Adrenal gland (tissue), 12 donors: ENCODE results near the gene MACROD2. TPM values are rescaled to one million over a fixed set of nuclear protein-coding genes. Genes with fewer than 3 reads are reported as not detected.

Experiments used
- DNase-seq, 7 donors: peaks; one replicate each; pipeline ENCODE4 v3.0.0-alpha.2; 2019 to 2020
- H3K27ac ChIP-seq, 5 donors: fragments of 200-600 bp; sonication (generic) in 4 of 5; 1 replicate in 3 of 5; 2 replicates in 2 of 5; pipeline versions ENCODE4 v1.5.1 to v1.8.0; 2016 to 2020; ENCODE audit warnings: mild to moderate bottlenecking in 1 of 5
- H3K27me3 ChIP-seq: fragments of 200-600 bp; 2 replicates; pipeline ENCODE4 v1.8.0; 2021
- H3K36me3 ChIP-seq, 2 donors: fragments of 200-600 bp; replicated peaks in 1 of 2; 1 replicate in 1 of 2; 2 replicates in 1 of 2; pipeline versions ENCODE4 v1.5.1 to v1.8.0; 2018 to 2022
- H3K4me1 ChIP-seq, 2 donors: fragments of 200-600 bp; replicated peaks in 1 of 2; 1 replicate in 1 of 2; 2 replicates in 1 of 2; pipeline versions ENCODE4 v1.5.1 to v1.8.0; 2018 to 2021
- H3K4me3 ChIP-seq, 4 donors: fragments of 200-600 bp; sonication (generic) in 3 of 4; one replicate each; pipeline ENCODE4 v1.5.1; 2016 to 2018
- H3K9me3 ChIP-seq, 3 donors: fragments of 200-600 bp; sonication (generic) in 1 of 3; replicated peaks in 1 of 3; 1 replicate in 2 of 3; 2 replicates in 1 of 3; pipeline versions ENCODE4 v1.5.1 to v1.8.0; 2016 to 2021
- POLR2A ChIP-seq, 2 donors: fragments of 450-650 bp; IDR thresholded peaks; one replicate each; pipeline ENCODE4 v1.6.1; 2017; ENCODE audit warnings: antibody characterized with exemption in 2 of 2, mild to moderate bottlenecking in 2 of 2, moderate library complexity in 1 of 2
- WGBS, 4 donors: extraction: QIAGEN DNeasy Blood & Tissue Kit in 2 of 4; methylation state at CpG; one replicate each; pipeline versions ENCODE4 v1.1.5 to v1.1.7; 2013 to 2017; 5-methylcytosine and 5-hydroxymethylcytosine counted together
- intact Hi-C, 2 donors: fragments of 100-400 bp; cut with DNase I; formaldehyde crosslinking; loops; one replicate each; pipeline versions ENCODE4 v1.14.1 to v1.15.0; 2022 to 2023
- polyA plus RNA-seq, 3 donors: library from polyadenylated mRNA; stranded (reverse); fragments of 200-250 nt in 2 of 3; fragments of 350-450 nt in 1 of 3; fragmentation: Illumina TruSeq in 1 of 3; extraction: RNeasy Lipid Tissue Mini Kit (QIAGEN cat#74804) in 1 of 3; gene quantifications; one replicate each; pipeline ENCODE4 v1.2.3, GENCODE V29; 2013 to 2014
- total RNA-seq, 9 donors: library from RNA; depleted of rRNA in 4 of 9; stranded (reverse); fragments of >200 nt in 4 of 9; fragments of 120-200 nt in 1 of 9; fragmentation: NEBNext Ultra II Directional in 1 of 9; extraction: Animal tissue kit (Norgen Biotek cat#: 25700) in 1 of 9; gene quantifications; one replicate each; pipeline versions ENCODE4 v1.1.0 to v1.2.4, GENCODE V29; 2013 to 2023
- TF ChIP-seq, protein P1 (sequence below), 6 experiments: fragments of 450-650 bp in 4 of 6; fragments of 200-600 bp in 2 of 6; sonication (generic) in 1 of 6; IDR thresholded peaks; 1 replicate in 5 of 6; 2 replicates in 1 of 6; pipeline versions ENCODE4 v1.5.1 to v1.8.0; 2016 to 2021; ENCODE audit warnings: antibody characterized with exemption in 6 of 6, mild to moderate bottlenecking in 2 of 6, moderate library complexity in 1 of 6
- donor health status: healthy with polysubstance abuse.
- donor health status: Bipolar disorder and iron deficiency.
- donor health status: DM: yes; HTN: yes; CAD: no.
- donor health status: DM: no; HTN: no; CAD: no.
- donor health status: DM: no; HTN: no; CAD: no.
- donor health status: DM: yes; HTN: yes; CAD: no.

The MACROD2 gene
- total and polyA plus RNA-seq, 12 donors = 1.1 to 21.2 (median 6.4) TPM

DNA sequence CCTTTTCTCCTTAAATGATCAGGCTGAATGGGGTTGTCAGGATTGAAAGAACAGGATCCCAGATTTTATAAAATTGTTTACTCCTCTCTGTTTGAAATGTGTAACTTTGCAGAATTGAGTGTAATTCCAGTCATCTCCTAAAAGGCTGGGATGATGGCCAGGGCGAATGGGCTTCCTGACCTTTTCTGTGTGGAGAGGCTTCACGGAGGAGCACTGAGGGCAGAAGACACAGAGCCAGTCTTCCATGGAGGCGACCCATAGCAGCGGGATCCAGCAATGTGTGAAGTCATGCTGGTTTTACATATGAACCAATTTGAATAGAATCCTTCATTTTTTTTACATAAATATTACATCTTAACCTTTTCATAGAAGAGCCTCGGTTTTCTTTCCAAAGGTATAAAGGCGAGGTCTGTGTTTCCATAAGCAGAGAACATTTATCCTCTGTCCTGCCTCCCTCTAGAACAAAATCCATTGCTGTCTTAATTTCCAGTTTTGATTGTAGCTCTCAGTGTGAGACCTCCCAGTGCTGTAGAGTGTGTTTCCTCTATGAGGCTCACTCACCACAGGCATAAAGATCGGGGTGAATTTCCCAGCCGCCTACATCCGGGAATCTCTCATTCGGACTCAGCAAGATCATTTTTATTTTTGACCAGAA lies 711.8 kb downstream of the MACROD2 start:
- TF ChIP-seq POLR2A (IDR thresholded peaks at IDR 0.05) = no peak
- TF ChIP-seq, protein P1, sequence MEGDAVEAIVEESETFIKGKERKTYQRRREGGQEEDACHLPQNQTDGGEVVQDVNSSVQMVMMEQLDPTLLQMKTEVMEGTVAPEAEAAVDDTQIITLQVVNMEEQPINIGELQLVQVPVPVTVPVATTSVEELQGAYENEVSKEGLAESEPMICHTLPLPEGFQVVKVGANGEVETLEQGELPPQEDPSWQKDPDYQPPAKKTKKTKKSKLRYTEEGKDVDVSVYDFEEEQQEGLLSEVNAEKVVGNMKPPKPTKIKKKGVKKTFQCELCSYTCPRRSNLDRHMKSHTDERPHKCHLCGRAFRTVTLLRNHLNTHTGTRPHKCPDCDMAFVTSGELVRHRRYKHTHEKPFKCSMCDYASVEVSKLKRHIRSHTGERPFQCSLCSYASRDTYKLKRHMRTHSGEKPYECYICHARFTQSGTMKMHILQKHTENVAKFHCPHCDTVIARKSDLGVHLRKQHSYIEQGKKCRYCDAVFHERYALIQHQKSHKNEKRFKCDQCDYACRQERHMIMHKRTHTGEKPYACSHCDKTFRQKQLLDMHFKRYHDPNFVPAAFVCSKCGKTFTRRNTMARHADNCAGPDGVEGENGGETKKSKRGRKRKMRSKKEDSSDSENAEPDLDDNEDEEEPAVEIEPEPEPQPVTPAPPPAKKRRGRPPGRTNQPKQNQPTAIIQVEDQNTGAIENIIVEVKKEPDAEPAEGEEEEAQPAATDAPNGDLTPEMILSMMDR (IDR thresholded peaks at IDR 0.05) = no peak
- DNase-seq = no peak
- H3K9me3 ChIP-seq = no peaks in the 10 kb centered on the region
- H3K27ac ChIP-seq = no peak overlapping the region
- H3K27me3 ChIP-seq = no peaks in the 10 kb centered on the region
- H3K4me1 ChIP-seq = no peaks in the 10 kb centered on the region
- no peaks in the 10 kb centered on the region for H3K36me3 ChIP-seq
- intact Hi-C loops = no loop called here
- WGBS, 4 donors = 91 to 94% (median 92%) methylated on average over 10 of the region's 10 CpGs
- H3K4me3 ChIP-seq = no peak overlapping the region

DNA sequence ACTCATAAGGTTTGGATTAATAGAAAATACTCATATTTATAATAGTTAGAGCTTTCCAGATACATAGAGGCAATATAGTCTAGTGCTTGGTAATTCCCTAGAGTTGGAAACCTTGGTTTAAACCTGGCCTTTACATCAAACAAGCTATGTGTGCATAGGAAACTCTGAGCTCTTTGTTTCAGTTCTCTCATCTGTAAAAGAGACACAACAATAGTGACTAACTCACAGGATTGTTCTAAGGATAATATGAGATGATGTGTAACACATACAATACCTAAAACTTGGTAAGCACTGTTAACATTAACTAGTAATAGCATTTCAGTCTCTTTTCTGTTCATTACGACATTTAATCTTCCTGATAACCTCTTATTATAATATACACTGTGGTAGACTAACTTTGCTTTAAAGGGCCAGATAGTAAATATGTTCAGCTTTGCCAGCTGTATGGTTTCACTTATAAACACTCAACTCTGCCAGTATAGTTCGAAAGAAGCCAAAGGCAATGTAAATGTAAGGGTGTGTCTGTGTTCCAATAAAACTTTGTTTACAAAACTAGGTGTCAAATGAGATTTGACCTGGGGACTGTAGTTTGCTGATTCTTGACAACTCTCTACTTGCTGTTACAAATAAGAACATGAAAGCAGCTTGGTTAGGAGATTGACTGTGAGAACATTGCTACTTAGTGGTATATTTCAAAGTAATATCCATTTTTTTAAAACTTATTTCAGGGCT lies 712.7 kb downstream of the MACROD2 start:
- intact Hi-C loops = no loop called here
- Histone ChIP-seq H3K4me3 (no peak overlapping the region), H3K36me3 (no peaks in the 10 kb centered on the region), H3K27me3 (no peaks in the 10 kb centered on the region), H3K4me1 (no peaks in the 10 kb centered on the region), H3K9me3 (no peaks in the 10 kb centered on the region), H3K27ac (no peak overlapping the region)
- 75 to 86% (median 83%) methylated on average over 2 of the region's 2 CpGs for WGBS, 4 donors
- no peak for TF ChIP-seq POLR2A (IDR thresholded peaks at IDR 0.05)
- TF ChIP-seq, protein P1 (IDR thresholded peaks at IDR 0.05) = no peak
- DNase-seq = no peak

DNA sequence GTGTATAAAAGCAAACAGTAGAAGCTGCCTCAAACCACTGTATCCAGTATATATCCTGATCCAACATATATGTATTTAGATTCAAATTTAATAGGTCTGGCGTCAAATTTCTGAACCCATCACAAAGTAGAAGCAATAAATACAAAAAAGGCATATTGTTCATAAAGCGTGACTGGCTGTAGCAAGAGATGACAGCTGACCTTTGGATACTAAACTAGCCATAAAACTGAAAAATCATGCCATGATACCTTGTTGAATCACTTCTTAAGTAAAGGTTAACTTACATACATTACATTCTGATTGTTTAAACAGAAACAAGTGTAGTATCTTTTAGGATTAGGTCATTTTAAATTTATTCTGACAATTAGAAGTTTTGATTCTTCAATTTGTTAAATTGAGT lies 714.1 kb downstream of the MACROD2 start:
- 67 to 94% (median 84%) methylated on average over 2 of the region's 2 CpGs for whole genome bisulfite sequencing, 4 donors
- no peak overlapping the region for H3K4me3 ChIP-seq
- H3K27me3 ChIP-seq = no peaks in the 10 kb centered on the region
- no peak for DNase-seq
- H3K4me1 ChIP-seq = no peaks in the 10 kb centered on the region
- no peak overlapping the region for H3K27ac ChIP-seq
- H3K36me3 ChIP-seq = no peaks in the 10 kb centered on the region
- no peaks in the 10 kb centered on the region for H3K9me3 ChIP-seq
- no peak for TF ChIP-seq POLR2A (IDR thresholded peaks at IDR 0.05)
- TF ChIP-seq, protein P1 (IDR thresholded peaks at IDR 0.05) = no peak
- intact Hi-C loops = no loop called here

DNA sequence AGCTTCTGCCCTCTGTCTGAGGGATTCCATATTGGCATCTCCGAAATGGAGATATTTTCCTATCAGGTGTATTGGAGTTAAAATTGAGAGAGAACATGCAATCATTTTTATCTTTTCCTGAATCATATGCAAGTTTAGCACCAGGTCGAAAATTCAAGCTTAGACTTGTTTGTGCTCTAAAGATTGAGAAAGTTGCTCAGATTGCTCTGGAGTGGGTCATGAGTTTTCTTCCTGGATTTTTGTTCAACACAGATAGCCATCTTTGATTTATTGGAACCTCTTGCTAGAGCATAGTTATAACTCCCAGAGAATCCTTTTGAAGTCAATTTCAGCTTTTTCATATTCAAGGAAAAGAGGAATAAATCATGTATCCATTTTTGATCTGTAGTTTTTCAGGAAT lies 715.6 kb downstream of the MACROD2 start:
- H3K4me1 ChIP-seq = no peaks in the 10 kb centered on the region
- DNase-seq = no peak
- intact Hi-C loops = no loop called here
- 67 to 76% (median 73%) methylated on average over 2 of the region's 2 CpGs for WGBS, 4 donors
- H3K36me3 ChIP-seq = no peaks in the 10 kb centered on the region
- H3K27ac ChIP-seq = no peak overlapping the region
- TF ChIP-seq POLR2A (IDR thresholded peaks at IDR 0.05) = no peak
- TF ChIP-seq, protein P1 (IDR thresholded peaks at IDR 0.05) = no peak
- no peak overlapping the region for H3K4me3 ChIP-seq
- no peaks in the 10 kb centered on the region for H3K9me3 ChIP-seq
- H3K27me3 ChIP-seq = no peaks in the 10 kb centered on the region
